PC-9 (cell line): Measurements from ENCODE around the gene DDX6.
"Not testable (repeated sequence)": the region's sequence is repeated elsewhere in the genome, so short reads cannot be mapped to it uniquely, and the experiment has no call there.

Source experiments
- CTCF ChIP-seq: fragments of 200-600 bp; sonication (generic); conservative IDR thresholded peaks from 2 replicates; pipeline ENCODE4 v1.6.1; 2017; ENCODE audit warnings: mixed run types, antibody characterized with exemption, mild to moderate bottlenecking, moderate library complexity
- EZH2 ChIP-seq: fragments of 200-600 bp; sonication (generic); IDR thresholded peaks from 2 replicates; pipeline ENCODE4 v1.8.0; 2017; ENCODE audit warnings: antibody characterized with exemption, low read depth

- not testable (repeated sequence) for TF ChIP-seq CTCF, EZH2
These were observed 63.8 kb downstream of the DDX6 start for GRCh38 chr11:118727001-118727720.
